ENCODE results near the gene R3HDM2.

- TF ChIP-seq POLR2A (IDR thresholded peaks at IDR 0.05) = no peak
- TF ChIP-seq CTCF (IDR thresholded peaks at IDR 0.05) = no peak
These were observed 222.1 kb downstream of the R3HDM2 start for GRCh38 chr12:57208631-57209282.

Data from transverse colon (tissue), 3 donors.